ENCODE data around the gene POMT2.

The POMT2 gene

DNA sequence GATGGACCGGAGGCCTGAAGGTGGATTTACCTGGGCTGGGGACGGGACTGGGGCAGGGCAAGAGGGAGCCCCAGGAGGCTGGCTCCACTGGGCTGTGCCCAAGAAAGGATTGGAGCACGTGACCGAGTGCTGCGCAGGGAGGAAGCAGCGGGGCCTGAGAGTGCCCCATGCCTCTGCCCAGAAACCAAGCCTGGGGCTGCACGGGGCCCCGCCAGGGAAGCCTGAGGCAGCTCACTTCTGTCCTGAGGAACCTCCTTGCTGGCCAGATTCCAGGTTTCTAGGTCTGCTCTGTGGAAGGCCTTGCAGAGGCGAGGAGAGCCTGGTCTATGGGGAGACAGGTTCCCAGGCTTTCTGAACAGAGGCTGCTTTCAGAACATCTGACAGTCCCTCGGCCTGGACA lies 60.1 kb downstream of the POMT2 start:
- peak; percentile 31 to 80 (median 80) for DNase-seq
- H3K4me3 ChIP-seq (ENCODE audit: control insufficient read depth in 1 of 7, extremely low read depth in 1 of 7, insufficient read depth in 4 of 7, low read depth in 2 of 7, low read length in 6 of 7), result no peak overlapping the region
- ChIA-PET CTCF (interaction anchor here (0.9 kb wide), 1 partner anchor 30 kb away, joined by 3 read pairs; no protein-coding TSS in a partner anchor), POLR2A (no interaction called here)
- 16% methylated on average over 9 of the region's 10 CpGs for WGBS (ENCODE audit: insufficient coverage)
- no peak overlapping the region for H3K27ac ChIP-seq (ENCODE audit: insufficient read depth in 1 of 2, low read depth in 1 of 2, low read length in 2 of 2, poor library complexity in 1 of 2, severe bottlenecking in 2 of 2)
- H3K9me3 ChIP-seq (ENCODE audit: control extremely low read depth in 1 of 5, control insufficient read depth in 4 of 5, insufficient read depth in 2 of 5, low read depth in 1 of 5, low read length in 4 of 5), result no peaks in the 10 kb centered on the region
- H3K4me1 ChIP-seq (ENCODE audit: control extremely low read depth in 1 of 4, control insufficient read depth in 4 of 4, insufficient read depth in 4 of 4, low read length in 3 of 4), result peaks cover 0 to 23% (median 17%) of the 10 kb centered on the region in 4 experiments
- H3K27me3 ChIP-seq (replicated peaks in 2 of 5; ENCODE audit: control insufficient read depth in 4 of 5, insufficient read depth in 5 of 5, low read length in 4 of 5), result no peaks in the 10 kb centered on the region
- H3K36me3 ChIP-seq (ENCODE audit: control insufficient read depth in 4 of 4, insufficient read depth in 4 of 4, low read length in 3 of 4), result no peaks in the 10 kb centered on the region

DNA sequence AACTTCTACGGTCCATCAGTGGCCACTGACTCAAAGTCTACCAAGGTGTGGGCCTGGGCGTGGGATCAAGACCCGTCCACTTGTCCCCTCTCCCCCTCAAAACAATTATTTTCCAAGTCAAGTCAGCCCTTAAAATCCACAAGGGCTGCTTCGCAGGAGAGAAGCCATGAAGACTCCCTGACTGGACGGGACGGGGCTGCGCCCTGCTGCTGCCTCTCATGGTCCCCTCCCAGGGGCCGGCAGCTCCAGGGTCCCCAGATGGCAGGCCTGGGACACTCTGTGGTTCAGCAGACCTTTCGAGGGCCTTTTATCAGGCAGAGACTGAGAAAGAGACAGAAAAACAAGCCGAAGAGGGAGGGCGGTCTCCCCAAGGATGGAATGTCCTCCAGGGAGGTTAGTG lies 60.5 kb downstream of the POMT2 start:
- peaks cover 0 to 2% (median 0%) of the 10 kb centered on the region in 5 experiments for H3K27me3 ChIP-seq (replicated peaks in 2 of 5; ENCODE audit: control insufficient read depth in 4 of 5, insufficient read depth in 5 of 5, low read length in 4 of 5)
- CTCF ChIA-PET, result no interaction called here
- no peak for DNase-seq
- POLR2A ChIA-PET, result no interaction called here
- H3K27ac ChIP-seq (ENCODE audit: insufficient read depth in 1 of 2, low read depth in 1 of 2, low read length in 2 of 2, poor library complexity in 1 of 2, severe bottlenecking in 2 of 2), result no peak overlapping the region
- no peaks in the 10 kb centered on the region for H3K36me3 ChIP-seq (ENCODE audit: control insufficient read depth in 4 of 4, insufficient read depth in 4 of 4, low read length in 3 of 4)
- no peaks in the 10 kb centered on the region for H3K9me3 ChIP-seq (ENCODE audit: control extremely low read depth in 1 of 5, control insufficient read depth in 4 of 5, insufficient read depth in 2 of 5, low read depth in 1 of 5, low read length in 4 of 5)
- 84% methylated on average over 10 of the region's 11 CpGs for WGBS (ENCODE audit: insufficient coverage)
- H3K4me3 ChIP-seq (ENCODE audit: control insufficient read depth in 1 of 7, extremely low read depth in 1 of 7, insufficient read depth in 4 of 7, low read depth in 2 of 7, low read length in 6 of 7), result no peak overlapping the region
- H3K4me1 ChIP-seq (ENCODE audit: control extremely low read depth in 1 of 4, control insufficient read depth in 4 of 4, insufficient read depth in 4 of 4, low read length in 3 of 4), result peaks cover 0 to 20% (median 15%) of the 10 kb centered on the region in 4 experiments

DNA sequence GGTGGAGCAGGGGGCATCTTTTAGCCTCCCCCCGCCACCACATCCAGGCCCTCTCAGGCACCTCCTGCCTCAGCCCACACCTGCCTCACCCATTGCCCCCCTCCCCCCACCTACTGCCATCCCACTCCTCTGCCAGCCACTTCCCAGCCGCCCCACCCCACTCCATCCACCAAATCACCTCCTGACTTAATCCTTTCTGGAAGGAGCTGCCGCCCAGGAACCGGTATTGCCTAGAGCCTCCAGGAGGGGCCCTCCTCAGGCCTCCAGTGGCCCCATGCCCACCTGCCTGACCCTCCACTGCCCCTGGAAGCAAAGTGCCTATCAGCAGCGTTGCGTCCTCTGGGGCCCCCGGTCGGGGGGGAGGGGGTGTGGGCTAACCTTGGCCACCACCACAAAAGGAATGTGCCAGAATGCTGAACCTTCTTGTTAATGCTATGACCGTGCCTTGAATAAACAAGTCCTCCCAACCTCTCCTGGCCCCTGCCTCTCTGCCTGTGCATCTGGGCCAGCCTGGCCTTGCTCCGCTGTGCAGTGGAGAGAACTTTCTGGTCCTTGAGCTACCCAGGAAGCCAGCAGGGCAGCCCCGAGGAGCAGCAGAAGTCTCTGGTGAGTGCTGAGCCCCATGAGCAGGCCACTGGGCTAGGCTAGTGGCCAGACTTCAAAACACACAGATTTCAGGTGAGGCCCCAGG lies 61.5 kb downstream of the POMT2 start:
- POLR2A ChIA-PET, result interaction anchor here (0.6 to 0.7 kb wide), 2 partner anchors 26 to 68 kb away, joined by 3 to 4 read pairs; no protein-coding TSS in a partner anchor
- WGBS (ENCODE audit: insufficient coverage), result 94% methylated on average over 8 of the region's 11 CpGs
- H3K4me3 ChIP-seq (ENCODE audit: control insufficient read depth in 1 of 7, extremely low read depth in 1 of 7, insufficient read depth in 4 of 7, low read depth in 2 of 7, low read length in 6 of 7), result no peak overlapping the region
- CTCF ChIA-PET, result no interaction called here
- H3K27me3 ChIP-seq (replicated peaks in 2 of 5; ENCODE audit: control insufficient read depth in 4 of 5, insufficient read depth in 5 of 5, low read length in 4 of 5), result peaks cover 0 to 2% (median 0%) of the 10 kb centered on the region in 5 experiments
- H3K4me1 ChIP-seq (ENCODE audit: control extremely low read depth in 1 of 4, control insufficient read depth in 4 of 4, insufficient read depth in 4 of 4, low read length in 3 of 4), result peaks cover 0 to 15% (median 12%) of the 10 kb centered on the region in 4 experiments
- H3K36me3 ChIP-seq (ENCODE audit: control insufficient read depth in 4 of 4, insufficient read depth in 4 of 4, low read length in 3 of 4), result no peaks in the 10 kb centered on the region
- H3K9me3 ChIP-seq (ENCODE audit: control extremely low read depth in 1 of 5, control insufficient read depth in 4 of 5, insufficient read depth in 2 of 5, low read depth in 1 of 5, low read length in 4 of 5), result no peaks in the 10 kb centered on the region
- no peak for DNase-seq
- no peak overlapping the region for H3K27ac ChIP-seq (ENCODE audit: insufficient read depth in 1 of 2, low read depth in 1 of 2, low read length in 2 of 2, poor library complexity in 1 of 2, severe bottlenecking in 2 of 2)

DNA sequence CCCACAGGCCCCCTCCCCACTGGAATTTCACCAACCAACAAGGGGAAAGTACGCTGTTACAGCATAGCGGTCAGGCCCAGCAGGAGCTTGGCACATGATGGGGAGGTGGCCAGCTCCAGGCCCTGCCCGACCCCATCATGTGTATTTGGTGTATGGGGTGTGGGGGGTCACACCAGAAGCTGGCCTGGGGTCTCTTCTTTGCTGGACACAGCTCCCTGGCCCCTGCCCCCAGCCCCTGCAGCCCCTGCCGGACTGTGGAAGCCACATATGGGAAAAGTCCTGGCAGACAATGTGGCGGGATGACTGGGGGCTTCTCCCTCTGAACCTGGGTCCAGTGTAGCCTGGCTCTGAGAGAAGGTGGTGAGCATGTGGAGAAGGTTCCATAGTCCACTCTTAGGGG lies 62.1 kb downstream of the POMT2 start:
- no peak for DNase-seq
- H3K9me3 ChIP-seq (ENCODE audit: control extremely low read depth in 1 of 5, control insufficient read depth in 4 of 5, insufficient read depth in 2 of 5, low read depth in 1 of 5, low read length in 4 of 5), result no peaks in the 10 kb centered on the region
- POLR2A ChIA-PET, result no interaction called here

GRCh38 chr14:77257700-77258099 lies 63.0 kb downstream of the POMT2 start:
- Histone ChIP-seq H3K4me1 (ENCODE audit: control extremely low read depth in 1 of 4, control insufficient read depth in 4 of 4, insufficient read depth in 4 of 4, low read length in 3 of 4) (peaks cover 0 to 21% (median 15%) of the 10 kb centered on the region in 4 experiments), H3K36me3 (ENCODE audit: control insufficient read depth in 4 of 4, insufficient read depth in 4 of 4, low read length in 3 of 4) (no peaks in the 10 kb centered on the region), H3K4me3 (ENCODE audit: control insufficient read depth in 1 of 7, extremely low read depth in 1 of 7, insufficient read depth in 4 of 7, low read depth in 2 of 7, low read length in 6 of 7) (no peak overlapping the region), H3K27me3 (replicated peaks in 2 of 5; ENCODE audit: control insufficient read depth in 4 of 5, insufficient read depth in 5 of 5, low read length in 4 of 5) (peaks cover 0 to 2% (median 0%) of the 10 kb centered on the region in 5 experiments), H3K9me3 (ENCODE audit: control extremely low read depth in 1 of 5, control insufficient read depth in 4 of 5, insufficient read depth in 2 of 5, low read depth in 1 of 5, low read length in 4 of 5) (no peaks in the 10 kb centered on the region), H3K27ac (ENCODE audit: insufficient read depth in 1 of 2, low read depth in 1 of 2, low read length in 2 of 2, poor library complexity in 1 of 2, severe bottlenecking in 2 of 2) (no peak overlapping the region)
- ChIA-PET CTCF (interaction anchor here (0.8 kb wide), 1 partner anchor 35 kb away, joined by 3 read pairs; no protein-coding TSS in a partner anchor), POLR2A (no interaction called here)
- no peak for DNase-seq
- WGBS (ENCODE audit: insufficient coverage), result 94% methylated on average over 8 of the region's 10 CpGs

More for the DNA sequence above, 62.1 kb downstream of the POMT2 start:
- Histone ChIP-seq H3K4me1 (ENCODE audit: control extremely low read depth in 1 of 4, control insufficient read depth in 4 of 4, insufficient read depth in 4 of 4, low read length in 3 of 4) (peaks cover 0 to 16% (median 14%) of the 10 kb centered on the region in 4 experiments), H3K27ac (ENCODE audit: insufficient read depth in 1 of 2, low read depth in 1 of 2, low read length in 2 of 2, poor library complexity in 1 of 2, severe bottlenecking in 2 of 2) (no peak overlapping the region), H3K4me3 (ENCODE audit: control insufficient read depth in 1 of 7, extremely low read depth in 1 of 7, insufficient read depth in 4 of 7, low read depth in 2 of 7, low read length in 6 of 7) (no peak overlapping the region), H3K36me3 (ENCODE audit: control insufficient read depth in 4 of 4, insufficient read depth in 4 of 4, low read length in 3 of 4) (no peaks in the 10 kb centered on the region), H3K27me3 (replicated peaks in 2 of 5; ENCODE audit: control insufficient read depth in 4 of 5, insufficient read depth in 5 of 5, low read length in 4 of 5) (peaks cover 0 to 2% (median 0%) of the 10 kb centered on the region in 5 experiments)
- no CpG with 5 or more reads among the region's 5 CpGs for WGBS (ENCODE audit: insufficient coverage)
- CTCF ChIA-PET, result interaction anchor here (0.8 kb wide), 1 partner anchor 34 kb away, joined by 3 read pairs; no protein-coding TSS in a partner anchor

- Histone ChIP-seq H3K9me3 (ENCODE audit: control extremely low read depth in 1 of 5, control insufficient read depth in 4 of 5, insufficient read depth in 2 of 5, low read depth in 1 of 5, low read length in 4 of 5) (no peaks in the 10 kb centered on the region), H3K4me3 (ENCODE audit: control insufficient read depth in 1 of 7, extremely low read depth in 1 of 7, insufficient read depth in 4 of 7, low read depth in 2 of 7, low read length in 6 of 7) (no peak overlapping the region), H3K27ac (ENCODE audit: insufficient read depth in 1 of 2, low read depth in 1 of 2, low read length in 2 of 2, poor library complexity in 1 of 2, severe bottlenecking in 2 of 2) (no peak overlapping the region), H3K4me1 (ENCODE audit: control extremely low read depth in 1 of 4, control insufficient read depth in 4 of 4, insufficient read depth in 4 of 4, low read length in 3 of 4) (peaks cover 0 to 21% (median 15%) of the 10 kb centered on the region in 4 experiments), H3K36me3 (ENCODE audit: control insufficient read depth in 4 of 4, insufficient read depth in 4 of 4, low read length in 3 of 4) (no peaks in the 10 kb centered on the region), H3K27me3 (replicated peaks in 2 of 5; ENCODE audit: control insufficient read depth in 4 of 5, insufficient read depth in 5 of 5, low read length in 4 of 5) (peaks cover 0 to 2% (median 0%) of the 10 kb centered on the region in 5 experiments)
- ChIA-PET CTCF (no interaction called here), POLR2A (no interaction called here)
- 94% methylated on average over 7 of the region's 8 CpGs for WGBS (ENCODE audit: insufficient coverage)
- DNase-seq, result no peak
Measured at GRCh38 chr14:77256694-77257093, 64.0 kb downstream of the POMT2 start.
